Activated CD8-positive, alpha-beta memory T cell treated with anti-CD3 and anti-CD28 coated beads, Interleukin-2, amount 50 U/mL, for 4 hours (primary cell): Measurements from ENCODE around the gene REC8.

Experiments
- DNase-seq: peaks from one replicate; pipeline ENCODE4 v3.0.0-alpha.2; 2020

Gene REC8

DNA sequence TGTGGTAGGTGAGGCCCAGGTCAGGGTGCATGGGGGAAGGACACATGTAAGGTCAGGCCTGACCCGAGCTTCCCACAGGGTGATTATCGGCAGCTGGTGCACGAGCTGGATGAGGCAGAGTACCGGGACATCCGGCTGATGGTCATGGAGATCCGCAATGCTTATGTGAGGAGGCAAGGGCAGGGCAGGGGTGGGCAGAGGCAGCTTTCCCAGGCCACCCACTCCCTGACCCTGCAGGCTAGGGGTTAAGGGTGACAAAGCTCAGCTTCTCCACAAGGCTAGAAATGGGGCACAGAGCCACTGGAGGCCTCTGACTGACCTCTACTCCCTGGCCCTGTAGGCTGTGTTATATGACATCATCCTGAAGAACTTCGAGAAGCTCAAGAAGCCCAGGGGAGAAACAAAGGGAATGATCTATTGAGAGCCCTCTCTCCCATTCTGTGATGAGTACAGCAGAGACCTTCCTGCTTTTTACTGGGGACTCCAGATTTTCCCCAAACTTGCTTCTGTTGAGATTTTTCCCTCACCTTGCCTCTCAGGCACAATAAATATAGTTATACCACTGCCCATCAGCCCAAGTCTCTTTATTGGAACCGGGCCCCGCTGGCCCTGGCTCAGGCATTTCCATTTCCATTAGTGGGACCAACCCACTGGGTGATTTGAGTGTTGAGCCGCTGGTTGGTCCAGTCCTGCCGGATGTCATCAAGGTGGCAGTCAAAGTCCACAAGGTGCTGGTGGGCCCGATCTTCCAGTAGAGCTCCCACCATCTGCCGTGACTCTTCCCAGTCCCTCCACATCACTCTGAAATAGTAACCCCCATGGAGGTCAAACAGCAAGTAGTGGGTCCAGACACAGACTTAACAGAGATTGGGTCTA is 33.2 kb upstream of the REC8 start:
- no peak for DNase-seq

DNA sequence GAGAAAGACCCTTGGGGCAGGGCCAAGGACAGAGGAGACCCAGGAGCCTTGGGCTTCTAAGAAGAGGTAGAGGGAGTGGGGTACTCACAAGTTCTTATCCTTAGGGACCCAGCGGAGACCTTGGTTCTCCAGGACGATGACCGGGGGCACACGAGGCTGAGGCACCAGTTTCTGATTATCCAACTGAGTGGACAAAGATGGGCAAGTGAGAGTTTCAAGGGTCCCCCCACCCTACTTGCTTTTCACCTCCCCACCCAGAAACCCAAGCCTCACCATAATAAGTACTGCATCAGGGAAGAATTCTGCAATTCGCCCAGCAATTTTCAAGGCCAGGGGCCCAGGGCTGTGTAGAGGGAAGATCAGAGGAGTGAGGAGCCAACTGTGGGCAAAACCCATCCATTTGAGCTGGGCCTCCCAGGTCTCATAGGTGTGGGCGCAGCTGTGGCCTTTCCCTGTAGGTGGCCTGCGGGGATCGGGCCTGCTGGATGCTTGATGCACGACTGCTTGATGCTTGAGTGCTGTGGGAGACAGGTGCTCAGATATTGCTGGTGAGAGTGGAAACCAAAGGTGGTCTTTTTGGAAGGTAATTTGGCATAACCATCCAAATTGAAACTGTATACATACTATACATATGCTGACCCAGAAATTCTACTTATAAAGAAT is 32.5 kb upstream of the REC8 start:
- no peak for DNase-seq

DNA sequence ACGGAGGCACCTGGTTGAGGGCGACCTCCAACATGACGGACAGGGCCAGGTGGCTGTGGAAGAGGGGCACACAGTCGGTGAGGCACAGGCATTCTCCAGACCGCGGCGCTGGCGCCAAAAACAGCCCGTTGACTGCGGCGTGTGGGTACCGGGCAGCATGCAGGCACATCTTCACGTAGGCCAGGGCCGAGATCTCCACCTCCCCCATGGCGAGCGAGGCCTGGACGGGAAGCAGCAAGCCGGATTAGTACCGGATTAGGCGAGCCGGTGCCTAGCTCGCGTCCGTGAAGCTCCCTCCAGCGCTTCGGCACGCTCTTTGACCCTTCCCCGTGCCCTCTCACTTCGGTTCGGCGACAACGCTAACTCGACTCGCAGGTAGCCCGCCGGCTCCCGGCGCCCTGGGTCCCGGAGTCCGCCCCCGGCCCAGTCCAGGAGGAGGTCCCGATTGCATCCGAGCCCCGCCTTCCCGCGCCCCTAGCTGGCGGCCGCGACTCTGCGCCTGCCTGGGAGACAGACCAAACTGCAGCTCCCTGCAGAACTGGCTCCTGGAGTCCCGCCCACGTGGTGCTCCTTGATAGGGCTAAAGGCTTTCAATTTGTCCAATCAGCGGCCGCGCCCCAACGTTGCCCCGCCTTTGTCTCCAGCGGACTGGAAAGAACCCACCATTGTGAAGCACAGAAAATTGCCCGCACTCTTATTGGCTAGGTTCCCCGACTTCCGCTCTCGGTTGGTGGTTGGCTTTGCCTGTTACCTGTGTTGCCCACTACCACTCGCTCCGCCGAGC is 30.6 kb upstream of the REC8 start, which contains the start of gene EMC9:
Gene EMC9 (minus strand): TSS at position 495 of the 784 bp plus-strand sequence. CDS start 287 bp downstream, at position 208.
- peak; percentile 99 for DNase-seq

DNA sequence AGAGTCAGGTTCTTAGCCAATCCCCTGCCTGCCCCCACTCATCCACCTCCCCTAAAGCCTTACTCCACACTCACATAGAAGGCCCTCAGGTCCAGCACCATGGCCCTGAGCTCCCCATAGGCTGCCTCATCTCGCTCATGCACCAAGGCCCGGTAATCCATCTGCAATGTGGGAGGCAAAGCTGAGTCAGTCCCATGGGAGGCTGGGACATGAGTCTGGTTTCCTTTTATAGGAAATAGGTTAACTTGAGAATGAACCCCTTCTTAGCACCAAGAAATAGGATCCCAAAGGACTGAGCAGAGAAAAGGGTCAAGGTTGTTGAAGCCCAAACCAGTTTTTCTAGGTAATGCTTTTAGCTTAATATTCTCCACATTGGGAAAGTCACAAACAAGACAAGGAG is 28.4 kb upstream of the REC8 start:
- DNase-seq = no peak

DNA sequence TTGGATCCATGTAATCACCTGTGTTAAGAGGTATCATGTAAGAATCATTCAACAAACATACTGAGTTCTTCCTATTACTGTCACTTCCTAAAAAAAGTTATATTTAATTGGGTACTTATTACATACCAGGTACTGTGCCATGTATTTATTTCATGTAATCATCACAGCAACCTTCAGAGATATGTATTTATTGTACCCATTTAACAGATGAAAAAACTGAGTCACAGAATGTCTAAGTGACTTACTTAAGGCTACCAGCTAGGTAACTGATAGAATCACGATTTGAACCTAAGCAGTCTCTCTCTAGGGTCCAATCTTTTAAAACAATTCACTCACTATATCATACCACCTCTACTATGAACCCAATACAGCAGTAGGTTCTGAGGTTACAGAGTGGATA is 27.4 kb upstream of the REC8 start:
- no peak for DNase-seq

DNA sequence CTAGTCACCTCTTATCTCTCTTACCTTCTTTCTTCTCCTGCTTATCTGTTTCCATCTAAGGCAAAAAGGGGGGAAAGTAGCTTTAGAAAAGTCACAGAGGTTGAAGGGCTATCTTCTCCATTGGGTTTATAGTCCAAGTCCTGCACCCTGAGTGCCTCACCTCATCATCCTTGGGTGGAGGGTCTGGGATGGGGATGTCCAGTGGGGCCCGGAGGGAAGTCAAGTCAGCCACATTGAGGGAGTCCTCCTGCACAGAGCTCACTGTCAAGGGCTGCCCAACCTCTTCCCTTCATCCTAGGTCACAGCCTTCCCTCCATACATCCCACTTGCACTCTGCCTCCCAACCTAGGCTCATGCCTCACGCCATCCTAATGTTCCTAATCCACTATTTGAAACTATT is 26.7 kb upstream of the REC8 start:
- no peak for DNase-seq

DNA sequence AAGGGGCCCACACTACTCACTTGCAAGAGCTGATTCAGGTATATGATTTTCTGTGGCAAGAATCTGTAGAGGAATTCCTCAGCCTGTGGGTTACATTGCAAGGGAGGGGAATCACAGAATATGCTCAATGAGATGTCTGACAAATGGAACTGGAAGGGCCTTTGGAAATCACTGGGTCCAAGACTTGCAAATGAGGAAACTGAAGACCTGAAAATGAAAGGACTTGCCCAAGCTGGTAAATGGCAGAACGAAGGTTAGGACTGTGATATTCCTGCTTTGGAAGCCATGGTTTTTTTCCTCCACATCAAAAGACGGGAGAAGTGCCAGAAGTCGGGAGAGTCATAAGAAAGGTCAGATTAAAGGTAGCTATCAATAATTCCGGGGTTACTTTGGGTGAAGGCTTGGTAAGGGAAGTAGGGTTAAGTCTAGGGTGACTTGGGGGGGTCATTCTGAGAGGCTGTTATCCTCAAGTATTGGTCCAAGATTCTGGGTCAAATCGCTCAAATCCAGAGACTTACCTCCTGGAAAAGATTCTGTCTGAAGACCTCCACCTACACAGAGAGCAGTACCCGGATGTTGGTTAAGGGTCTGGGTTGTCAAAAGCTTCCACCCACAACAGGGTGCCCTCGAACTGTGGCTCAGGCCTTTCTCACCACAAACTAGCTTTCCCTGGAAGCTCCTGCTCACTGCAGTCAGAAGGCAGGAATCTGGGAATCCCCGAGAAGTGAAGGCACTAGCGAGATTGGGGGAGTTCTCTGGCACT is 26.0 kb upstream of the REC8 start:
- no peak for DNase-seq

DNA sequence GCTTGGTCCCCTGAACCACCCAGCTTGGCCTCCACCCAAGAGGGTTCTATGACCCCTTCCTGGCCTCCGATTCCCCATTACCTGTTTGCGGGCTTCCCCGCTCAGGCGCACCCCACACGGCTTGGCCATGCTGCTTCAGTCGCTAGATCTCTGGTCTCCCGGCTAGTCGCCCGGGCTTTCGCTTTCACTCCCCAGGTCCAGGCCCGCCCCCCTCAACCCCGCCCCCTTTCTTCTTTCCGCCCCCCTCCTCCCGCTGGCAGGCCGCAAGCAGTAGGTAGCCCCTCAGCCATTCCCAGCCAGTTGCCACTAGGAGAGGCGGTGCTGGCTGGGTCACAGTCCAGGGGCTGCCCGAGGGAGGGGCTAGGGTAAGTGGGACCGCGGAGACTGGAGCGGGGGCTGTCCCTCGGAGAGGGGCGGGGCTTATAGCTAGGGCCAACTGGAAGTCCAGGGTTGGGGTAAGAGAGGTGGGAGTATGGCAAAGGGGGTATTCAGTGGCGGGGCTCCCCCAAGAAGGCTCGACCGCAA is 25.4 kb upstream of the REC8 start, which contains the start of gene PSME2:
Gene PSME2 (minus strand): TSS at position 158 of the 525 bp plus-strand sequence. CDS start 29 bp downstream, at position 129.
- DNase-seq = peak; percentile 75

DNA sequence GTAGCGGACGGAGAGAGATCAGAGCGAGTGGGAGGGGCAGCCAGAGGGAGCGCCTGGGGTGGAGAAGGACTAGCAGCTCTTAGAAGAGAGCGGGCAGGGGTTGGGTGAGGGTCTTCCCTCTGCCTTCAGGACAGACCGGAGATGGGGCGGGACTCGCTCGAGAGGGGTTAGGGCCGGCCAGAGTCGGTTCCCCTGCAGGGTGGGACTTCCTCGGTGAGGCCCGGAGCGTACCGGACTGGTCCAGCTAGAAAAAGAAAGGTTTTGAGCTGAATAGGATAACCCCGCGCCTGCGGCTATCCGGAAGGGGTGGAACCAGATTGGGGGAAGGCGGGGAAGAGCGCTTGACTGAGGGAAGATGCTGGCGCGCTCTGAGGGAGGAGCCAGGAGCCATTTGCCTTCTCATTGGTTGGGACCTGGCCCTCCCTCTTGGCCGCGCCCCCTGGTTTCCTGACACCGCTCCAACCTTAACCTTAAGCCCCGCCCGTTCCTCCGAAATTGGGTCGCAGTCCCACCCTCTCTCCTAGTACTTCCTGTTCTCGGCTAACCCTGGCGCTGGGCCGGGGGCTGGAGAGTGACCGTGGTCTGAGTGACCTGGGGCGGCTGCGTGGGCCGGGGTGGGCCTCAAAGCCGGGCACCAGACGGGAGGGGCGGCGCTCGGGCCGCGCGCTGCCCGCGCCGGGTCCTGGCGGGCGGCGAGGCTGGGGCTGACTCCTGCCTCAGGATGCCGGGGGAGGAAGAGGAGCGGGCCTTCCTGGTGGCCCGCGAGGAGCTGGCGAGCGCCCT is 24.7 kb upstream of the REC8 start, which contains the start of gene RNF31:
Gene RNF31 (plus strand): TSS at position 521 of the 783 bp plus-strand sequence. CDS start 201 bp downstream, at position 722.
- DNase-seq = peak; percentile 97

DNA sequence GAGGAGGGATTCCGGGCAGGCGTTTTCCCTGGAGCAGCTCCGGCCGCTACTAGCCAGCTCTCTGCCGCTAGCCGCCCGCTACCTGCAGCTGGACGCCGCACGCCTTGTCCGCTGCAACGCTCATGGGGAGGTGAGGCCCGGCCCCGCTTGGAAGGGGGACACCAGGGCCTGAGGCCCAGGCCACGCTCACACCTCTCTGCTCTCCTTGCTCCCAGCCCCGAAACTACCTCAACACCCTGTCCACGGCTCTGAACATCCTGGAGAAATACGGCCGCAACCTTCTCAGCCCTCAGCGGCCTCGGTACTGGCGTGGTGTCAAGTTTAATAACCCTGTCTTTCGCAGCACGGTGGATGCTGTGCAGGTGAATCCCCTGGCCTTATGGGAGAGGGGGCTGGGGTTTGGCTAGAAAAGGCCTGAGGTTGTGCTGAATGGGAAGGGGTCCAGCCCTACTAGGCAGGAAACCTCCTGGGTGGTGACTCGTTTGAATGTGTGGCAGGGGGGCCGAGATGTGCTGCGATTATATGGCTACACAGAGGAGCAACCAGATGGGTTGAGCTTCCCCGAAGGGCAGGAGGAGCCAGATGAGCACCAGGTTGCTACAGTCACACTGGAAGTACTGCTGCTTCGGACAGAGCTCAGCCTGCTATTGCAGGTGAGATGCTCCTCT is 24.0 kb upstream of the REC8 start:
- DNase-seq = no peak

DNA sequence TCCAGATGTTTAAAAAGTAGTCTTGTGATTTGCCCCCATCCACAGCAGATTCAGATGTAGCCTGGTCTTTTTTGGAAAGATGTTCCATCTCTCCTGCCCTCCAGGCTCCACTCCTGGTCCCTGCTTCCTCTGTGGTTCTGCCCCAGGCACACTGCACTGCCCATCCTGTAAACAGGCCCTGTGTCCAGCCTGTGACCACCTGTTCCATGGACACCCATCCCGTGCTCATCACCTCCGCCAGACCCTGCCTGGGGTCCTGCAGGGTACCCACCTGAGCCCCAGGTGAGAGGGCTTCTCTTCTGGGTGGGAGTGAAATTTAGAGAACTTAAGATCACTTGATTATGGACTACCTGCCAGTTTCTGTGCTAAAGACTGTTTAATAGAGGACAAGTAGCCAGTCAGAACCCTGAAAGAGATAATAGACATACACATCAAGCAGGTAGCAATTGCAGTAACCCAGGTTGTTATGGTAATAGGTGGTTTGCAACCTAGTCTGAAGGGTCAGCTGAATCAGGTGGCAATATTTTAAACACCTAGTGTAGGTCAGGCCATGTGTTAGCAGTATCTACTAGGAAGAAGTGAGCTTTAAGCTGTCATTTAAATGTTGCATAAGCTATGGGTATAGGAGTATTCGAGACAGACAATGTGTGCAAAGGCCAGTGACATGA is 22.4 kb upstream of the REC8 start:
- no peak for DNase-seq

DNA sequence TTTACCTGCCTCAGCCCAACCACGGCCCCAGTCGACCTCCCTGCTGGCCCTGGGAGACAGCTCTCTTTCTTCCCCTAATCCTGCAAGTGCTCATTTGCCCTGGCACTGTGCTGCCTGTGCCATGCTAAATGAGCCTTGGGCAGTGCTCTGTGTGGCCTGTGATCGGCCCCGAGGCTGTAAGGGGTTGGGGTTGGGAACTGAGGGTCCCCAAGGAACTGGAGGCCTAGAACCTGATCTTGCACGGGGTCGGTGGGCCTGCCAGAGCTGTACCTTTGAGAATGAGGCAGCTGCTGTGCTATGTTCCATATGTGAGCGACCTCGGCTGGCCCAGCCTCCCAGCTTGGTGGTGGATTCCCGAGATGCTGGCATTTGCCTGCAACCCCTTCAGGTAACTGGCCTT is 21.8 kb upstream of the REC8 start:
- DNase-seq = no peak

DNA sequence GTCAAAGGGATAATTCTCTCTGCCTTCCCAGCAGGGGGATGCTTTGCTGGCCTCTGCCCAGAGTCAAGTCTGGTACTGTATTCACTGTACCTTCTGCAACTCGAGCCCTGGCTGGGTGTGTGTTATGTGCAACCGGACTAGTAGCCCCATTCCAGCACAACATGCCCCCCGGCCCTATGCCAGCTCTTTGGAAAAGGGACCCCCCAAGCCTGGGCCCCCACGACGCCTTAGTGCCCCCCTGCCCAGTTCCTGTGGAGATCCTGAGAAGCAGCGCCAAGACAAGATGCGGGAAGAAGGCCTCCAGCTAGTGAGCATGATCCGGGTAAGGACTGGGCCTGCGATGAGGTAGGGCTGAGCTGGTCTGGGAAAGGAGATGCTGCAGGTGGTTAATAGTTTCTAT is 21.3 kb upstream of the REC8 start:
- no peak for DNase-seq

DNA sequence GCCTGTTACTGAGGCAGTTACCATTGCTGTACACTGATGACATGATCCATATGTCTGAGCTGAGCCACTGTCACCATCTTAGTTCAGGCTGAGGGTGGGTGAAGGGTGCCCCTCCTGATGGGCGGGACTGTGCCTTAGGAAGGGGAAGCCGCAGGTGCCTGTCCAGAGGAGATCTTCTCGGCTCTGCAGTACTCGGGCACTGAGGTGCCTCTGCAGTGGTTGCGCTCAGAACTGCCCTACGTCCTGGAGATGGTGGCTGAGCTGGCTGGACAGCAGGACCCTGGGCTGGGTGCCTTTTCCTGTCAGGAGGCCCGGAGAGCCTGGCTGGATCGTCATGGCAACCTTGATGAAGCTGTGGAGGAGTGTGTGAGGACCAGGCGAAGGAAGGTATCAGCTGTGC is 20.9 kb upstream of the REC8 start:
- no peak for DNase-seq

DNA sequence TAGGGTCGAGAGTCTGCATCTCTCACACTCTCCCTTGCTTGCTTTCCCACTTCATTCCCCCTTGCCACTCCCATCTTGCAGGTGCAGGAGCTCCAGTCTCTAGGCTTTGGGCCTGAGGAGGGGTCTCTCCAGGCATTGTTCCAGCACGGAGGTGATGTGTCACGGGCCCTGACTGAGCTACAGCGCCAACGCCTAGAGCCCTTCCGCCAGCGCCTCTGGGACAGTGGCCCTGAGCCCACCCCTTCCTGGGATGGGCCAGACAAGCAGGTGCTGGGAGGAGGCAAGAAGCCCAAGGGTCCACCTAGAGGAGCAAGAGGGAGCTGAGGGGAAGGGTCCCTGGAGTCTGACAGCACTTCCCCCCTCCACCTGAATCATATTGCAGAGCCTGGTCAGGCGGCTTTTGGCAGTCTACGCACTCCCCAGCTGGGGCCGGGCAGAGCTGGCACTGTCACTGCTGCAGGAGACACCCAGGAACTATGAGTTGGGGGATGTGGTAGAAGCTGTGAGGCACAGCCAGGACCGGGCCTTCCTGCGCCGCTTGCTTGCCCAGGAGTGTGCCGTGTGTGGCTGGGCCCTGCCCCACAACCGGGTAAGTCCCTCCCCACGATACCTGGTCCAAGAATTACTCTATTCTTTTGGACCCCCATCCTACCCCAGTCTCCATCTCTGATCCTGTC is 20.3 kb upstream of the REC8 start:
- no peak for DNase-seq

DNA sequence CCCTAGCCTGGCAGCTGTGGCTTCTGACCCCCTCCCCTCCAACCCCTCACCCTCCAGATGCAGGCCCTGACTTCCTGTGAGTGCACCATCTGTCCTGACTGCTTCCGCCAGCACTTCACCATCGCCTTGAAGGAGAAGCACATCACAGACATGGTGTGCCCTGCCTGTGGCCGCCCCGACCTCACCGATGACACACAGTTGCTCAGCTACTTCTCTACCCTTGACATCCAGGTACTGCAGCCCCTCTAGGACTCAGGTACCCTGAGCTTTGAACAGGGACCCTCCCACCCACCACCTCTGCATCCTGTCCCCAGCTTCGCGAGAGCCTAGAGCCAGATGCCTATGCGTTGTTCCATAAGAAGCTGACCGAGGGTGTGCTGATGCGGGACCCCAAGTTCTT is 16.8 kb upstream of the REC8 start:
- DNase-seq = no peak

DNA sequence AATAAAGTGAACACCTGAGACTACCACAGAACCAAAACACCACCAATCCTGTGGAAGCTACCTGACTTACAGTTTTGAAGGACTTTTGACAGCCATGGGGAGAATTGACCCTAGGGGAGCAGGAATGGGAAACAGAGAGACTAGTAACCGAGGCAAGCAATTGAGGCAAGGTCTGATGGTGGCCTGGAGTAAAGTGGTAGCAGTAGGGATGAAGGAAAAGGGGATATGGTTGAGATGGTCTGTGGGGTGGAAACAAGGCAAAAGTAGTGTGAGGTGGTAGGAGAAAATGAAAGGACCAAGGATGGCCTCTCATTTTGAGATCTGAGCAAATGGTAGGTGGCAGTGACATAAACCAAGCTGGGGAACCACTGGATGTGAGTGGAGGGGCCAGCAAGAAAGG is 15.0 kb upstream of the REC8 start:
- no peak for DNase-seq

DNA sequence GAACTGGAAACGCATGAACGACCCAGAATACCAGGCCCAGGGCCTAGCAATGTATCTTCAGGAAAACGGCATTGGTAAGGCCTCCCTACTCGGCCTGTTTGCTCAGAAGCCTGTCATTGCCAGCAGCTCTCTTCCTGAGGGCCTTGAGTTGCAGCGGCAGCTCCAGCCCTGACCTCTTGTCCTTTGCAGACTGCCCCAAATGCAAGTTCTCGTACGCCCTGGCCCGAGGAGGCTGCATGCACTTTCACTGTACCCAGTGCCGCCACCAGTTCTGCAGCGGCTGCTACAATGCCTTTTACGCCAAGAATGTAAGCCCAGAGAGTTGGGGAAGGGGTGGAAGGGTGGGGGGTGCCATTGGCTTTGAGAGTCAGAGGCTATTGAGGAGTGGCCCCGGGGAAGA is 14.5 kb upstream of the REC8 start:
- no peak for DNase-seq

DNA sequence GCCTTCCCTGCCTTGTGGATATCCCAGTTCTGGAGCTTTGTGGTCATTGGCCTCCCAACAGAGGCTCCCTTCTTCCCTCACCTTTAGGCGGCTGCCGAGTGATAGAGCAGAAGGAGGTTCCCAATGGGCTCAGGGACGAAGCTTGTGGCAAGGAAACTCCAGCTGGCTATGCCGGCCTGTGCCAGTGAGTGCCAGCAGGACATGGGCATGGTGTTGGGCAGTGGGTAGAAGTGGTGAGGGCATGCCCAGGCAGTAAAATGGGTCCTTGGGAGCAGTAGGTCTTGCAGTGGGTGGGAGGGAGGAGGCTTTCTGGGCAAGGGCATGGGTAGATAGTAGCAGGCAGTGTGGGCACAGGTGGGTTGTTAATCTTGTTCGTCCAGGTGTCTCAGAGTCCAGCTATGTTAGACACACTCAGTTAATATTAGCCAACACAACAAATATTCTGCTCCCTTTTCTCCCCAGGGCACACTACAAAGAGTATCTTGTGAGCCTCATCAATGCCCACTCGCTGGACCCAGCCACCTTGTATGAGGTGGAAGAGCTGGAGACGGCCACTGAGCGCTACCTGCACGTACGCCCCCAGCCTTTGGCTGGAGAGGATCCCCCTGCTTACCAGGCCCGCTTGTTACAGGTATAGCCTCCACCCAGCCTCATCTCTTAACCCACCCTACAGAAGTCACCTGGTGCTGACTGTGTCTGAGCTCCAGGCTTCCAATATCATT is 11.9 kb upstream of the REC8 start:
- DNase-seq = no peak
